Sigmoid colon (tissue), 4 donors: Measurements from ENCODE around the gene ATP4B.

Experiments used
- CTCF ChIP-seq, 4 experiments: fragments of 450-650 bp in 3 of 4; fragments of 200-600 bp in 1 of 4; IDR thresholded peaks; one replicate each; pipeline ENCODE4 v1.5.1; 2016 to 2019; ENCODE audit warnings: antibody characterized with exemption in 4 of 4, mild to moderate bottlenecking in 3 of 4, moderate library complexity in 2 of 4
- POLR2A ChIP-seq, 2 donors: fragments of 450-650 bp; IDR thresholded peaks; one replicate each; pipeline ENCODE4 v1.6.1; 2016; ENCODE audit warnings: antibody characterized with exemption in 2 of 2, mild to moderate bottlenecking in 2 of 2, moderate library complexity in 2 of 2
- POLR2AphosphoS5 ChIP-seq, 4 donors: sonication (generic); formaldehyde crosslinking; IDR thresholded peaks; one replicate each; pipeline ENCODE4 v1.6.1; 2017; ENCODE audit warnings: antibody characterized with exemption in 4 of 4

GRCh38 chr13:113636266-113636963 is 21.6 kb downstream of the ATP4B start:
- no peak for TF ChIP-seq POLR2A (IDR thresholded peaks at IDR 0.05)
- TF ChIP-seq CTCF (IDR thresholded peaks at IDR 0.05) = no peak
- TF ChIP-seq POLR2AphosphoS5 (IDR thresholded peaks at IDR 0.05) = no peak
